Measurements from ENCODE around the gene FHIP2A.

- TF ChIP-seq CTCF (IDR thresholded peaks at IDR 0.05): no peak
- TF ChIP-seq POLR2AphosphoS5 (IDR thresholded peaks at IDR 0.05): no peak
Measured at GRCh38 chr10:114819322-114819721, 2.3 kb upstream of the FHIP2A start.

Data from upper lobe of left lung (tissue), 4 donors.